Stimulated activated CD8-positive, alpha-beta memory T cell treated with anti-CD3 and anti-CD28 coated beads, Interleukin-4, amount 100 ng/mL, for 4 hours (primary cell): ENCODE measurements around the gene RECQL5.
"Not testable (repeated sequence)": the region's sequence is repeated elsewhere in the genome, so short reads cannot be mapped to it uniquely, and the experiment has no call there.

Experiments
- DNase-seq, 2 donors: peaks; one replicate each; pipeline ENCODE4 v3.0.0-alpha.2; 2020; ENCODE audit warnings: low read depth in 2 of 2, low spot score in 1 of 2

The RECQL5 gene

GRCh38 chr17:75649687-75650086, 17.3 kb downstream of the RECQL5 start:
- no peak for DNase-seq

GRCh38 chr17:75647921-75648320, 19.0 kb downstream of the RECQL5 start:
- DNase-seq: no peak

GRCh38 chr17:75647061-75647460, 19.9 kb downstream of the RECQL5 start:
- DNase-seq: no peak

- no peak for DNase-seq
Measured at GRCh38 chr17:75646638-75646992, 20.3 kb downstream of the RECQL5 start.

- no peak for DNase-seq
Measured at GRCh38 chr17:75645889-75646637, 20.9 kb downstream of the RECQL5 start.

- DNase-seq: no peak
Measured at GRCh38 chr17:75645501-75645888, 21.5 kb downstream of the RECQL5 start.

GRCh38 chr17:75643643-75644017, 23.3 kb downstream of the RECQL5 start:
- no peak for DNase-seq

- no peak for DNase-seq
Measured at GRCh38 chr17:75642784-75643642, 23.9 kb downstream of the RECQL5 start.

- DNase-seq: no peak
Measured at GRCh38 chr17:75642182-75642783, 24.7 kb downstream of the RECQL5 start.

GRCh38 chr17:75641343-75641742, 25.6 kb downstream of the RECQL5 start:
- no peak for DNase-seq

- no peak for DNase-seq
Measured at GRCh38 chr17:75640556-75641119, 26.3 kb downstream of the RECQL5 start.

- DNase-seq: no peak
Measured at GRCh38 chr17:75639771-75640555, 27.0 kb downstream of the RECQL5 start.

GRCh38 chr17:75639327-75639726, 27.6 kb downstream of the RECQL5 start:
- DNase-seq: no peak

- no peak for DNase-seq
Measured at GRCh38 chr17:75638893-75639292, 28.1 kb downstream of the RECQL5 start.

- DNase-seq: not testable (repeated sequence)
Measured at GRCh38 chr17:75638039-75638438, 28.9 kb downstream of the RECQL5 start.

GRCh38 chr17:75637551-75637950, 29.4 kb downstream of the RECQL5 start:
- DNase-seq: no peak

GRCh38 chr17:75637143-75637538, 29.8 kb downstream of the RECQL5 start:
- DNase-seq: no peak

- no peak for DNase-seq
Measured at GRCh38 chr17:75636381-75637142, 30.4 kb downstream of the RECQL5 start.

- DNase-seq: no peak
Measured at GRCh38 chr17:75635610-75636202, 31.2 kb downstream of the RECQL5 start.
